HepG2 (cell line): Measurements from ENCODE around the gene PDE9A. TPM values are rescaled to one million over a fixed set of nuclear protein-coding genes. Genes with fewer than 3 reads are reported as not detected.

ENCODE experiments used
- ARHGAP35 ChIP-seq: sonication (generic); formaldehyde crosslinking; IDR thresholded peaks from 2 replicates; pipeline ENCODE4 v1.9.0; 2022; ENCODE audit warnings: mild to moderate bottlenecking, inconsistent platforms, moderate library complexity, missing genetic modification reagents, borderline replicate concordance
- BCL3 ChIP-seq: sonication (generic); formaldehyde crosslinking; IDR thresholded peaks from 2 replicates; pipeline ENCODE4 v1.5.1; 2020; ENCODE audit warnings: mild to moderate bottlenecking, missing genetic modification reagents, moderate library complexity
- DRAP1 ChIP-seq: IDR thresholded peaks from 2 replicates; pipeline ENCODE4 v1.6.1; 2016; ENCODE audit warnings: missing genetic modification reagents, missing compliant biosample characterization
- GABPB1 ChIP-seq: IDR thresholded peaks from 2 replicates; pipeline ENCODE4 v1.6.1; 2016; ENCODE audit warnings: mild to moderate bottlenecking, missing genetic modification reagents, moderate library complexity, missing compliant biosample characterization
- HNF4A ChIP-seq: sonication (generic); formaldehyde crosslinking; IDR thresholded peaks from 2 replicates; pipeline ENCODE4 v1.4.0; 2020; ENCODE audit warnings: missing genetic modification reagents
- HNRNPLL ChIP-seq: fragments of 200-400 bp; formaldehyde crosslinking; IDR thresholded peaks from 2 replicates; pipeline ENCODE4 v1.6.1; 2017; ENCODE audit warnings: mild to moderate bottlenecking, low read depth, low read length; ENCODE audit not compliant: poor library complexity, severe bottlenecking
- IRF2 ChIP-seq: IDR thresholded peaks from 2 replicates; pipeline ENCODE4 v1.6.1; 2018; ENCODE audit warnings: missing genetic modification reagents, missing compliant biosample characterization
- MAZ ChIP-seq, 2 experiments: sonication (generic) in 1 of 2; formaldehyde crosslinking in 1 of 2; IDR thresholded peaks; 2 replicates each; pipeline versions ENCODE4 v1.5.0 to v1.6.1; 2012 to 2020; ENCODE audit warnings: low read depth in 2 of 2, mild to moderate bottlenecking in 2 of 2, borderline replicate concordance in 1 of 2, improper control_type of control experiment in 1 of 2, low read length in 1 of 2, missing genetic modification reagents in 1 of 2, moderate library complexity in 1 of 2
- PHF21A ChIP-seq: sonication (generic); formaldehyde crosslinking; IDR thresholded peaks from 2 replicates; pipeline ENCODE4 v1.5.0; 2020; ENCODE audit warnings: mild to moderate bottlenecking, missing genetic modification reagents
- TRIM24 ChIP-seq: sonication (generic); formaldehyde crosslinking; IDR thresholded peaks from 2 replicates; pipeline ENCODE4 v1.8.0; 2022; ENCODE audit warnings: mild to moderate bottlenecking, missing genetic modification reagents
- ZNF274 ChIP-seq: sonication (generic); formaldehyde crosslinking; IDR thresholded peaks from 2 replicates; pipeline ENCODE4 v1.5.1; 2020; ENCODE audit warnings: mild to moderate bottlenecking, missing genetic modification reagents
- ZNF280D ChIP-seq: sonication (generic); formaldehyde crosslinking; IDR thresholded peaks from 2 replicates; pipeline ENCODE4 v1.5.1; 2020; ENCODE audit warnings: mild to moderate bottlenecking, missing genetic modification reagents
- ZZZ3 ChIP-seq: sonication (generic); formaldehyde crosslinking; IDR thresholded peaks from 2 replicates; pipeline ENCODE4 v1.4.0; 2020; ENCODE audit warnings: missing genetic modification reagents, mild to moderate bottlenecking, borderline replicate concordance
- polyA plus RNA-seq, 8 experiments: library from polyadenylated mRNA; depleted of rRNA in 3 of 8; stranded (reverse) in 7 of 8; unstranded in 1 of 8; fragments of >200 nt; fragmentation: Illumina TruSeq in 4 of 8; extraction: Trizol in 4 of 8; gene quantifications; 2 replicates each; pipeline versions ENCODE4 v1.2.1 to v1.2.3, GENCODE V29; 2011 to 2016; ENCODE audit warnings: low read depth in 4 of 8, missing spikeins in 1 of 8, mixed read lengths in 1 of 8; ENCODE audit not compliant: insufficient read depth in 1 of 8
- total RNA-seq, 5 experiments: library from RNA; depleted of rRNA; stranded (reverse); fragments of >200 nt; fragmentation: Illumina TruSeq; extraction: Trizol; gene quantifications; 2 replicates each; pipeline ENCODE4 v1.2.3, GENCODE V29; 2016; ENCODE audit warnings: low read depth in 1 of 5

Gene PDE9A
- total and polyA plus RNA-seq, 2 of the 13 experiments (the other 11 are each of a cell fraction or from before 2014, with no cell fraction given), result 4.6 to 19.7 TPM

- no peak for TF ChIP-seq TRIM24 (CRISPR knock-in tag)
- 0 out of 2 replicates have a peak, but pooled peaks have one; percentile 54 for TF ChIP-seq ARHGAP35 (CRISPR knock-in tag)
- peak; percentile 37; the same call in 1 of the 2 replicates for TF ChIP-seq GABPB1 (CRISPR knock-in tag)
- peak; percentile 79 for TF ChIP-seq HNRNPLL
- 0 out of 2 replicates have a peak, but pooled peaks have one; percentile 59 for TF ChIP-seq ZNF274 (CRISPR knock-in tag)
- TF ChIP-seq MAZ (IDR thresholded peaks at IDR 0.05; ENCODE audit: borderline replicate concordance, low read depth, low read length), result peak; percentile 13; the same call in 1 of the 2 replicates
- TF ChIP-seq MAZ (CRISPR knock-in tag; IDR thresholded peaks at IDR 0.05; ENCODE audit: low read depth), result no peak
- TF ChIP-seq PHF21A, result peak; percentile 37
- 0 out of 2 replicates have a peak, but pooled peaks have one; percentile 17 for TF ChIP-seq ZNF280D
- TF ChIP-seq DRAP1 (CRISPR knock-in tag), result 0 out of 2 replicates have a peak, but pooled peaks have one; percentile 27
- TF ChIP-seq BCL3 (CRISPR knock-in tag), result 0 out of 2 replicates have a peak, but pooled peaks have one; percentile 27
- no peak for TF ChIP-seq ZZZ3 (CRISPR knock-in tag)
- 0 out of 2 replicates have a peak, but pooled peaks have one; percentile 10 for TF ChIP-seq HNF4A (CRISPR knock-in tag)
- 0 out of 2 replicates have a peak, but pooled peaks have one; percentile 21 for TF ChIP-seq IRF2
Measured at GRCh38 chr21:42781150-42781970, 127.9 kb downstream of the PDE9A start (continued).
